PC-3 (cell line): Measurements from ENCODE around the gene SHISA8.

ENCODE experiments used
- EZH2 ChIP-seq: fragments of 300-600 bp; sonication (generic); IDR thresholded peaks from one replicate; pipeline ENCODE4 v1.6.1; 2017; ENCODE audit warnings: antibody characterized with exemption, mild to moderate bottlenecking, low read length; ENCODE audit not compliant: unreplicated experiment
- EZH2phosphoT487 ChIP-seq: fragments of 300-600 bp; sonication (generic); IDR thresholded peaks from 2 replicates; pipeline ENCODE4 v1.6.1; 2018; ENCODE audit warnings: mild to moderate bottlenecking, antibody characterized with exemption, low read length, borderline replicate concordance
- TF ChIP-seq, protein P1 (sequence below): fragments of 300-600 bp; sonication (generic); conservative IDR thresholded peaks from 2 replicates; pipeline ENCODE4 v1.5.1; 2017; ENCODE audit warnings: antibody characterized with exemption, low read depth, mild to moderate bottlenecking, low read length

DNA sequence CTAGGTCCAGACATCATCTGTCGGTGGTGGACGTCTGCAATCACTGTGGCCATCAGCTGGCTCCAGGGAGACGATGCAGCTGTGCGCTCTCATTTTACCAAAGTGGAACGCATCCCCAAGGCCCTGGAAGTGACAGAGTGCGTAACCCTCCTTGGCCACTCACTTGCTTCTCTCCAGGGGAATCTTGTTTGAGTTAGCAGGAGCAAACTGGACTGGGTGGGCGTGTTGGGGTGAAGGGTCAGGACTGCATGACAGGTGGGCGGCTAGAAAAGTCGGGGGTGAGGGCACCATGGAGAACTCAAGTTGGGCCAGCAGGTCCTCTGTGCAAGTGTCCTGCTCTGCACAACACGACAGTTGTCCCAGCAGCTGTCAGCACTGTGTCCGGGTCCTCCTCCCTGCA lies 16.2 kb downstream of the SHISA8 start:
- TF ChIP-seq, protein P1, sequence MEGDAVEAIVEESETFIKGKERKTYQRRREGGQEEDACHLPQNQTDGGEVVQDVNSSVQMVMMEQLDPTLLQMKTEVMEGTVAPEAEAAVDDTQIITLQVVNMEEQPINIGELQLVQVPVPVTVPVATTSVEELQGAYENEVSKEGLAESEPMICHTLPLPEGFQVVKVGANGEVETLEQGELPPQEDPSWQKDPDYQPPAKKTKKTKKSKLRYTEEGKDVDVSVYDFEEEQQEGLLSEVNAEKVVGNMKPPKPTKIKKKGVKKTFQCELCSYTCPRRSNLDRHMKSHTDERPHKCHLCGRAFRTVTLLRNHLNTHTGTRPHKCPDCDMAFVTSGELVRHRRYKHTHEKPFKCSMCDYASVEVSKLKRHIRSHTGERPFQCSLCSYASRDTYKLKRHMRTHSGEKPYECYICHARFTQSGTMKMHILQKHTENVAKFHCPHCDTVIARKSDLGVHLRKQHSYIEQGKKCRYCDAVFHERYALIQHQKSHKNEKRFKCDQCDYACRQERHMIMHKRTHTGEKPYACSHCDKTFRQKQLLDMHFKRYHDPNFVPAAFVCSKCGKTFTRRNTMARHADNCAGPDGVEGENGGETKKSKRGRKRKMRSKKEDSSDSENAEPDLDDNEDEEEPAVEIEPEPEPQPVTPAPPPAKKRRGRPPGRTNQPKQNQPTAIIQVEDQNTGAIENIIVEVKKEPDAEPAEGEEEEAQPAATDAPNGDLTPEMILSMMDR = no peak
- TF ChIP-seq EZH2 (no peak), EZH2phosphoT487 (no peak)
